Skeletal muscle satellite cell (primary cell): Measurements from ENCODE around the gene ABCB11.

Experiments
- H3K27me3 ChIP-seq: 2 replicates; pipeline ENCODE4 v1.7.0; 2013; ENCODE audit warnings: low read length; ENCODE audit not compliant: control insufficient read depth, insufficient read depth
- H3K36me3 ChIP-seq: 2 replicates; pipeline ENCODE4 v1.7.0; 2013; ENCODE audit warnings: mild to moderate bottlenecking, control low read depth, low read length; ENCODE audit not compliant: insufficient read depth
- H3K4me1 ChIP-seq: 2 replicates; pipeline ENCODE4 v1.7.0; 2013; ENCODE audit warnings: low read length; ENCODE audit not compliant: control insufficient read depth, insufficient read depth
- H3K4me2 ChIP-seq: 2 replicates; pipeline ENCODE4 v1.7.0; 2013; ENCODE audit warnings: mild to moderate bottlenecking, low read length
- H3K4me3 ChIP-seq: 2 replicates; pipeline ENCODE4 v1.7.0; 2013; ENCODE audit warnings: low read length
- H3K9ac ChIP-seq: 2 replicates; pipeline ENCODE4 v1.7.0; 2013; ENCODE audit warnings: mild to moderate bottlenecking, low read depth, low read length, moderate library complexity
- H3K9me3 ChIP-seq: replicated peaks from 2 replicates; pipeline ENCODE4 v1.7.0; 2013; ENCODE audit warnings: mild to moderate bottlenecking, control low read depth, low read length

ABCB11 gene

GRCh38 chr2:169038338-169038757 is 7.2 kb upstream of the ABCB11 start:
- peak overlapping the region; percentile 30 for H3K4me2 ChIP-seq
- H3K9me3 ChIP-seq = no peaks in the 10 kb centered on the region
- H3K4me3 ChIP-seq = no peak overlapping the region
- peaks cover 14% of the 10 kb centered on the region for H3K4me1 ChIP-seq
- H3K36me3 ChIP-seq = no peaks in the 10 kb centered on the region
- H3K9ac ChIP-seq = no peak overlapping the region
- H3K27me3 ChIP-seq = no peaks in the 10 kb centered on the region

GRCh38 chr2:169036736-169037440 is 5.8 kb upstream of the ABCB11 start:
- no peak overlapping the region for H3K9ac ChIP-seq
- no peaks in the 10 kb centered on the region for H3K36me3 ChIP-seq
- H3K4me2 ChIP-seq = no peak overlapping the region
- H3K4me1 ChIP-seq = peaks cover 14% of the 10 kb centered on the region
- no peaks in the 10 kb centered on the region for H3K9me3 ChIP-seq
- no peaks in the 10 kb centered on the region for H3K27me3 ChIP-seq
- H3K4me3 ChIP-seq = no peak overlapping the region

GRCh38 chr2:169035887-169036286 is 4.8 kb upstream of the ABCB11 start:
- H3K9ac ChIP-seq = no peak overlapping the region
- H3K9me3 ChIP-seq = no peaks in the 10 kb centered on the region
- H3K27me3 ChIP-seq = no peaks in the 10 kb centered on the region
- no peaks in the 10 kb centered on the region for H3K36me3 ChIP-seq
- H3K4me2 ChIP-seq = no peak overlapping the region
- H3K4me1 ChIP-seq = peaks cover 14% of the 10 kb centered on the region
- H3K4me3 ChIP-seq = no peak overlapping the region

- Histone ChIP-seq H3K4me2 (no peak overlapping the region), H3K9ac (no peak overlapping the region), H3K4me3 (no peak overlapping the region), H3K27me3 (no peaks in the 10 kb centered on the region), H3K9me3 (no peaks in the 10 kb centered on the region), H3K36me3 (no peaks in the 10 kb centered on the region), H3K4me1 (peaks cover 14% of the 10 kb centered on the region)
Measured at GRCh38 chr2:169034984-169035544, 3.9 kb upstream of the ABCB11 start.

- Histone ChIP-seq H3K9ac (no peak overlapping the region), H3K4me1 (peaks cover 14% of the 10 kb centered on the region), H3K9me3 (no peaks in the 10 kb centered on the region), H3K4me3 (no peak overlapping the region), H3K4me2 (no peak overlapping the region), H3K36me3 (no peaks in the 10 kb centered on the region), H3K27me3 (no peaks in the 10 kb centered on the region)
Measured at GRCh38 chr2:169034256-169034655, 3.1 kb upstream of the ABCB11 start.

GRCh38 chr2:169029341-169029740 is 1.8 kb downstream of the ABCB11 start:
- Histone ChIP-seq H3K9ac (no peak overlapping the region), H3K4me2 (no peak overlapping the region), H3K27me3 (no peaks in the 10 kb centered on the region)

GRCh38 chr2:169027234-169027633 is 3.9 kb downstream of the ABCB11 start:
- H3K4me3 ChIP-seq = no peak overlapping the region
- H3K4me1 ChIP-seq = peaks cover 7% of the 10 kb centered on the region
- H3K4me2 ChIP-seq = no peak overlapping the region
- no peaks in the 10 kb centered on the region for H3K9me3 ChIP-seq
- H3K9ac ChIP-seq = no peak overlapping the region
- H3K36me3 ChIP-seq = no peaks in the 10 kb centered on the region
- H3K27me3 ChIP-seq = no peaks in the 10 kb centered on the region

More at GRCh38 chr2:169029341-169029740, 1.8 kb downstream of the ABCB11 start:
- no peaks in the 10 kb centered on the region for H3K9me3 ChIP-seq
- no peaks in the 10 kb centered on the region for H3K36me3 ChIP-seq
- no peak overlapping the region for H3K4me3 ChIP-seq
- H3K4me1 ChIP-seq = peaks cover 7% of the 10 kb centered on the region

GRCh38 chr2:169026056-169026455 is 5.1 kb downstream of the ABCB11 start:
- no peak overlapping the region for H3K9ac ChIP-seq
- H3K27me3 ChIP-seq = no peaks in the 10 kb centered on the region
- H3K4me1 ChIP-seq = peaks cover 7% of the 10 kb centered on the region
- H3K36me3 ChIP-seq = no peaks in the 10 kb centered on the region
- no peak overlapping the region for H3K4me3 ChIP-seq
- H3K9me3 ChIP-seq = no peaks in the 10 kb centered on the region
- H3K4me2 ChIP-seq = no peak overlapping the region

GRCh38 chr2:169023161-169023560 is 8.0 kb downstream of the ABCB11 start:
- no peak overlapping the region for H3K4me2 ChIP-seq
- H3K9me3 ChIP-seq = no peaks in the 10 kb centered on the region
- no peak overlapping the region for H3K9ac ChIP-seq
- no peak overlapping the region for H3K4me3 ChIP-seq
- H3K27me3 ChIP-seq = no peaks in the 10 kb centered on the region
- H3K4me1 ChIP-seq = peaks cover 7% of the 10 kb centered on the region
- H3K36me3 ChIP-seq = no peaks in the 10 kb centered on the region

GRCh38 chr2:169018390-169018789 is 12.7 kb downstream of the ABCB11 start:
- Histone ChIP-seq H3K9me3 (no peaks in the 10 kb centered on the region), H3K4me3 (no peak overlapping the region), H3K36me3 (no peaks in the 10 kb centered on the region), H3K4me1 (peaks cover 8% of the 10 kb centered on the region), H3K27me3 (no peaks in the 10 kb centered on the region), H3K4me2 (no peak overlapping the region), H3K9ac (no peak overlapping the region)

- Histone ChIP-seq H3K4me1 (peaks cover 33% of the 10 kb centered on the region), H3K4me2 (no peak overlapping the region), H3K9me3 (no peaks in the 10 kb centered on the region), H3K4me3 (no peak overlapping the region), H3K36me3 (no peaks in the 10 kb centered on the region), H3K27me3 (no peaks in the 10 kb centered on the region), H3K9ac (no peak overlapping the region)
Measured at GRCh38 chr2:169015943-169016342, 15.2 kb downstream of the ABCB11 start.

GRCh38 chr2:169014780-169015179 is 16.3 kb downstream of the ABCB11 start:
- Histone ChIP-seq H3K4me2 (no peak overlapping the region), H3K36me3 (no peaks in the 10 kb centered on the region), H3K9ac (no peak overlapping the region), H3K27me3 (no peaks in the 10 kb centered on the region), H3K4me3 (no peak overlapping the region), H3K4me1 (peaks cover 39% of the 10 kb centered on the region), H3K9me3 (no peaks in the 10 kb centered on the region)
